NCI-H748 (cell line): ENCODE results near the gene HOXD3.
A peak's percentile ranks its signal among the peaks of the same experiment; 100 is the strongest.

Source experiments
- DNase-seq: peaks from one replicate; lab custom pipeline; 2025; ENCODE audit not compliant: unreplicated experiment; lab: John Stamatoyannopoulos, UW

The HOXD3 gene

DNA sequence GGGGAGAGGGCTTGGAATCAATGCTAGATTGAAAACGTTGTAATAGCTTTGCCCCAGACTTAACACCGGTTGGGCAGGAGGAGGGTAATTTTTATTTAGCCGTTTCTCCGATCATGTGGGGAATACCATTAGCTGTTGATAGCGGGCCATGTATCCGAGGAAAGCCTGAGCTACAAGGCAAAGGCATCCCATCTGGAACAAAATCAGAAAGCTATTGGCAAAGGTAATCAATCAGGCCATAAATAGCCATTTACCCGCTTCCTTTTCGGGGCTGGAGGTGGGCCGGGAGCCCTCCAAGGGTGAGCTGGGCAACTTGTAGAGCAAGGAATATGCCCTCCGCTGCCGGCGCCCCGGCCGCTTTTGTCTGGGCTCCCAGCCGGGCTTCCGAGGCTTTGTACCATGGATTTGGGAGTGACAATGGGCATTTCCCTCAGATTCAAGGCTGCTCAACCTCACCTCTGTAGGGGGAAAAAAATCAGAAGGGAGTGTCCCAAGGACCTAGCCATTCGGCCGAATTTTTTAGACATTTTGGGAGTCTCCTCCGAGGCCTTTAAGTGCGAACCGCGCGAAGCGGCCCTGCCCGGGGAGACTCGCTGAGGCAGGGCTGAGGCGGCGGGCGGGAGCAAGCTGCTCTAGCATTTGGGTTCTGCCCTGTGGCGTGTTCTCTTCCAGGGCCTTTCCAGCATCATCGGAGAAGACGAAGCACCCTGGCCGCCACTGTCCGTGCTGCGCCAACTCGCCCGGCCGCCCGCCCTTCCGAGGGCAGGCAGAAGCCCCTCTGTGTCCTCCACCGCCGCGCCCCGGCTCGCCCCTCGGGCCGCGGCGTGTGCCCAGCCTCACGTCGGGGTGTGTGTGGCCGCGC lies 35.7 kb upstream of the HOXD3 start:
- DNase-seq: no peak

- no peak for DNase-seq
These were observed 34.9 kb upstream of the HOXD3 start for GRCh38 chr2:176122052-176122682.

GRCh38 chr2:176122683-176123410 lies 34.3 kb upstream of the HOXD3 start, which contains the start of gene HOXD9:
Gene HOXD9, plus strand, starts transcription at chr2:176122719. Its CDS starts 50 bp downstream, at chr2:176122769.
- no peak for DNase-seq

GRCh38 chr2:176123411-176124109 lies 33.5 kb upstream of the HOXD3 start:
- DNase-seq: no peak

- DNase-seq: no peak
These were observed 32.8 kb upstream of the HOXD3 start for GRCh38 chr2:176124110-176124946.

GRCh38 chr2:176124947-176125771 lies 31.9 kb upstream of the HOXD3 start:
- no peak for DNase-seq

- DNase-seq: peak; percentile 33
These were observed 31.4 kb upstream of the HOXD3 start for GRCh38 chr2:176125772-176126054.

- peak; percentile 78 for DNase-seq
These were observed 30.0 kb upstream of the HOXD3 start for GRCh38 chr2:176126929-176127773.

DNA sequence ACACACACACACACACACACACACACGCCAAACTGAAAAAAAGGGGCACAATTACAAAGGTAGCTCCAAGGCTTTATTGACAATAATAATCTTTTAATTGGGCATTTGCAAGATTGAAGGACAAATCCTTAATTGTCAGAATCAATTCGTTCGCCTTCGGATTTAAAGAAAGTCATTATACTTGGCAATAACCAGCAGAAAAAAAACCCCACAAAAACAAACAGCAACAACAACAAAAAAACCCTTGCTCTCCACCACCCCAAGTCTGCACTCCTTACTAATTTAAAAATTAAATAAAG lies 29.4 kb upstream of the HOXD3 start:
- DNase-seq: no peak

- DNase-seq: peak; percentile 82
These were observed 28.7 kb upstream of the HOXD3 start for GRCh38 chr2:176128172-176128981.

DNA sequence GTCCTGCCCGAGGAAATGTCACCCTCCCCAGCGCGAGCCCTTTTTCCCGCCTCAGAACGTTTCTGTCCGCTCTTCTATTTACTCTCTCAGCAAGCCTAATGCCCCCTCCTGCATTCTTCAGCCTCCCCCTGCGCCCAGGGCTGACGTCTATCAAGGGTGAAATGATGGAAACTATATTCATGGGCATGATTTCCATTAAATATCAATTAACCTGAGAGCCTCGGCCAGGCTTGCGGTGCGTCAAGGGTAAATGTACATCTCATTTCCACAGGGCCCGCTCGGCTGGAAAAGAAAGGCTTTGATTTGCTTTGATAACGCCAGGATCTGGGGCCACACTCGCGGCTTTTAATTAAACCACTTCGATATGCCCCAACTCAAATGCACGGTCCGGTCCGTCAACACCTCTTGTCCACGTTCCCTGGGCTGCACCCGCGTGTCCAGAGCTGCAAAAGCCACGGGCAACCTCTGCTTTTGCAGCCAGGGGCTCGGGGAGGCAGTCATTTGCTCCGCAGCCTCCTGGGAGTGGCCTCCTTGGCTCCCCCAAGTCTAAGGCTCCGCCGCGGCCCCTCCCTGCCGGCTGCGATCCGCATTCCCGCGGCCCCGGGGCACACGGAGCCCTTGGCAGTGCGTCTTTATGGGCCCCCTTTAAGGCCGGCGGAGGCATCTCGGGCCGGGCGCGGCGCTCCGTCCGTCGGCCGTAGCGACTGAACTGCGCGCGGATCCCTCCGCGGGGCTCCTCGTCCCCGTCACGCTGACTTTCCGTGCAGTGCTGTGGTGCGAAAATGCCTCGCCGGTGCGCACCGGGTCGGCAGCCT lies 27.9 kb upstream of the HOXD3 start, which contains the start of gene HOXD8:
Gene HOXD8 (plus strand): TSS at position 724 of the 815 bp plus-strand sequence. CDS start 662 bp downstream, outside the sequence.
- peak; percentile 98 for DNase-seq

DNA sequence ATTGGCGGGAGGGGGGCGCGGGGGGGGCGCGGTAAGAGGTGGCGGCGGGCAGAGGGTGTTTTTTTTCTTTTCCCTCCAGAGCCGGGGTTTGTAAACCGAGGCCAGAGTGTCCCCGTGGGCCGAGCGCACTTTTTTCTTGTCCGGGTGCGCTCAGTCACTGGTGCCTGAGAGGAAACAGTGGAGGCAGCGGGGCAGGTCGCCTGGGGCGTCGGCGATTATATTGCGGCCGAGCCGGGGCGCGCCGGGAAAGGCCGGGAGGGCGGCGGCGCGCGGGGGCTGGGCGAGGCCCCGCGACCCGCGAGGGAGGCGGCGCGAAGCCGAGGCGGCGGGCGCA lies 27.3 kb upstream of the HOXD3 start:
- peak; percentile 92 for DNase-seq

DNA sequence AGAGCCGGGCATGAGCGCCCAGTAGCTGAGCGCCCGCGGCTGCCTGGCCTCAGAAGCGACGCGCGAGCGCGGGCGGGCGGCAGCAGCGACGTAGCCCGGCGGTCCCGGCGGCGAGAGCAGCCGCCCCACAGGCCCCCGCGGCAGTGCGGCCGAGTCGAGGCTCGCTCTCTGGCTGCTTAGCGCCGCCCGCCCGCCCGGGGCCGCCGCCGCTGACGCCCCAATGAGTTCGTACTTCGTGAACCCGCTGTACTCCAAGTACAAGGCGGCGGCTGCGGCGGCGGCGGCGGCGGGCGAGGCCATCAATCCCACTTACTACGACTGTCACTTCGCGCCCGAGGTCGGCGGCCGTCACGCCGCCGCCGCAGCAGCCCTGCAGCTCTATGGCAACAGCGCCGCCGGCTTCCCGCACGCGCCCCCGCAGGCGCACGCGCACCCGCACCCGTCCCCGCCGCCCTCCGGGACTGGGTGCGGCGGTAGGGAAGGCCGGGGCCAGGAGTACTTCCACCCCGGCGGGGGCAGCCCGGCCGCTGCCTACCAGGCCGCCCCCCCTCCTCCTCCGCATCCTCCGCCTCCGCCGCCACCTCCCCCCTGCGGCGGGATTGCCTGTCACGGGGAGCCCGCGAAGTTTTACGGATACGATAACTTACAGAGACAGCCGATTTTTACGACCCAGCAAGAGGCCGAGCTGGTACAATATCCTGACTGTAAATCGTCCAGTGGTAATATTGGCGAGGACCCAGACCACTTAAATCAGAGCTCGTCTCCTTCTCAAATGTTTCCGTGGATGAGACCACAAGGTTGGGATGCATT lies 26.8 kb upstream of the HOXD3 start:
- DNase-seq: peak; percentile 92

DNA sequence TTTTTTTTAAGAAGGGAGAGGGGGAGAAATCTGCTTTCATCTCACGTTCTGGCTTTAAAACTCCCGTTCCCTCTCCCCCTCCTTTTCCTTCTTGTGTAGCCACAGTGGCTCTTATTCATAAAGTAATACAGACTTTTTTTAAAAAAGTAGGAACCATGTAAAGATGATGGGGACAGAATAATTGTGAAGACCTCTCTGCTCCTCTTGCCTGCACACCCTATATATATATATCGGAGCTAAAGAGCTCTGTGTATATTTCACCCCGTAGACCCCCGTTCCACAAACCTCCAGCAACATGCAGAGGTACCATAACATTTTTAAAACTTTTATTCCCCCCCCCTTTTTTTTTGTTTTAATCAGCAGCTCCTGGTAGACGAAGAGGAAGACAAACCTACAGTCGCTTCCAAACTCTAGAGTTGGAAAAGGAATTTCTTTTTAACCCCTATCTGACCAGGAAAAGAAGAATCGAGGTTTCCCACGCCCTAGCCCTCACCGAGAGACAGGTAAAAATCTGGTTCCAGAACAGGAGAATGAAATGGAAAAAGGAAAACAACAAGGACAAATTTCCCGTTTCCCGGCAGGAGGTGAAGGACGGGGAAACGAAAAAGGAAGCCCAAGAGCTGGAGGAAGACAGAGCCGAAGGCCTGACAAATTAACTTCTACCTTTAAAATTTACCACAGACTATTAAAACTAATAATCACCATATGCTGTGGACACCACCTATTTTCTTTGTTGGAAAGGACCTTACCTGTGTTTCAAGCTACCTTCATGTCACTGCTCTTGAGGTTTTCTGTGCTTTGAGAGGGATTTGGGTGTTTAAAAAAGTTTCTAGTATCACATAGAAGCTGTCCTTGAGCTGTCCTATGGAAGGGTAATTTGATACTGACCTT lies 25.9 kb upstream of the HOXD3 start:
- peak; percentile 44 for DNase-seq

GRCh38 chr2:176131848-176132158 lies 25.3 kb upstream of the HOXD3 start:
- DNase-seq: no peak
